SK-N-SH (cell line): Measurements from ENCODE around the gene COLEC12.

Source experiments
- RAD21 ChIP-seq: IDR thresholded peaks from 2 replicates; pipeline ENCODE4 v1.6.1; 2012; ENCODE audit warnings: mild to moderate bottlenecking, low read length
- SMC3 ChIP-seq: IDR thresholded peaks from 2 replicates; pipeline ENCODE4 v1.6.1; 2012; ENCODE audit warnings: low read depth, low read length, improper control_type of control experiment
- USF2 ChIP-seq: fragments of 150-350 bp; IDR thresholded peaks from 2 replicates; pipeline ENCODE4 v1.6.1; 2017; ENCODE audit warnings: antibody characterized with exemption, low read length, low read depth, borderline replicate concordance

- TF ChIP-seq USF2 = no peak
- TF ChIP-seq SMC3 = no peak
- TF ChIP-seq RAD21 = no peak
Observed at GRCh38 chr18:532018-532417, 31.5 kb upstream of the COLEC12 start.
